ENCODE results near the gene TULP3.

DNA sequence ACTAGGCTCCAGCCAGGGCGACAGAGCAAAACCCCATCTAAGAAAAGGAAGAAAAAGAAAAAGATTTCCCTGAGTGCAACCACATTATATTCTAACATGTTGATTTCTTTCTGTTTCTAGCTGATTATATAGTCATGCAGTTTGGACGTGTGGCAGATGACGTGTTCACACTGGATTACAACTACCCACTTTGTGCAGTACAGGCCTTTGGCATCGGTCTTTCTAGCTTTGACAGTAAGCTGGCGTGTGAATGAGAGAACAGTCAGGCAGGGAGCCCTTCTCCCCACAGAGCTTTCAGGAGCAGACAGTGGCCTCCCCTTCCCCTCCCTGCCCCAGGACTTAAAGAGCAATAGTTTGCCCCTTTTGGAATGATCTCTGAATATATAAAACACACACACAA lies 48.5 kb downstream of the TULP3 start:
- TF ChIP-seq, protein P1, sequence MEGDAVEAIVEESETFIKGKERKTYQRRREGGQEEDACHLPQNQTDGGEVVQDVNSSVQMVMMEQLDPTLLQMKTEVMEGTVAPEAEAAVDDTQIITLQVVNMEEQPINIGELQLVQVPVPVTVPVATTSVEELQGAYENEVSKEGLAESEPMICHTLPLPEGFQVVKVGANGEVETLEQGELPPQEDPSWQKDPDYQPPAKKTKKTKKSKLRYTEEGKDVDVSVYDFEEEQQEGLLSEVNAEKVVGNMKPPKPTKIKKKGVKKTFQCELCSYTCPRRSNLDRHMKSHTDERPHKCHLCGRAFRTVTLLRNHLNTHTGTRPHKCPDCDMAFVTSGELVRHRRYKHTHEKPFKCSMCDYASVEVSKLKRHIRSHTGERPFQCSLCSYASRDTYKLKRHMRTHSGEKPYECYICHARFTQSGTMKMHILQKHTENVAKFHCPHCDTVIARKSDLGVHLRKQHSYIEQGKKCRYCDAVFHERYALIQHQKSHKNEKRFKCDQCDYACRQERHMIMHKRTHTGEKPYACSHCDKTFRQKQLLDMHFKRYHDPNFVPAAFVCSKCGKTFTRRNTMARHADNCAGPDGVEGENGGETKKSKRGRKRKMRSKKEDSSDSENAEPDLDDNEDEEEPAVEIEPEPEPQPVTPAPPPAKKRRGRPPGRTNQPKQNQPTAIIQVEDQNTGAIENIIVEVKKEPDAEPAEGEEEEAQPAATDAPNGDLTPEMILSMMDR (conservative IDR thresholded peaks at IDR 0.05; ENCODE audit: low read length) = no peak
- TF ChIP-seq EZH2phosphoT487 (IDR thresholded peaks at IDR 0.05; ENCODE audit: borderline replicate concordance, low read depth, low read length) = no peak
